ENCODE data around the gene TRIP6. TPM values are rescaled to one million over a fixed set of nuclear protein-coding genes. Genes with fewer than 3 reads are reported as not detected.

TRIP6 gene
- total RNA-seq, 1 donor from 2014 or later: 112 TPM

DNA sequence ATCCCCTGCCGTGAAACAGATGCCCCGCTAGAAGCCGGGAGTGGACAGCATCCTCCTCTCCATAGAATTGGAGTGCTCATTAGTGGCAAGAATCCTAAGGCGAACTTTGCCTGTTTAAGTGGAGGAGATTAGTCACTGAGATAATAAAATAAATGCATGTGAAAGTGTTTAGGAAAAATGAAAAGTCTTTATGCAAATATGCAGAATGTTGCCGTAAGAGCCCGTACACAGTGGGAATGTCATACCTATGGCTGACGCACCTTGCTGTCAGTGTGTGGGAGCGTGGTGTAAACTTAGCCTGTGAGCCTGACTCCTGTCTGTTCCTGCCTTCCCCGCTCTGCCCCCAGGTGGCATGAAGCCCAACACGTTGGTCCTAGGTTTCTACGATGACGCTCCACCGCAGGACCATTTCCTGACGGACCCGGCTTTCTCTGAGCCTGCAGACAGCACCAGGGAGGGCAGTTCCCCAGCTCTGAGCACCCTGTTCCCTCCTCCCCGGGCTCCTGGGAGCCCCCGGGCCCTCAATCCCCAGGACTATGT is 1.7 kb upstream of the TRIP6 start:
- peak overlapping the region; percentile 75 for H3K4me3 ChIP-seq (ENCODE audit: low read depth, low read length)
- no peak for DNase-seq (ENCODE audit: low read depth)
- TF ChIP-seq, protein P1, sequence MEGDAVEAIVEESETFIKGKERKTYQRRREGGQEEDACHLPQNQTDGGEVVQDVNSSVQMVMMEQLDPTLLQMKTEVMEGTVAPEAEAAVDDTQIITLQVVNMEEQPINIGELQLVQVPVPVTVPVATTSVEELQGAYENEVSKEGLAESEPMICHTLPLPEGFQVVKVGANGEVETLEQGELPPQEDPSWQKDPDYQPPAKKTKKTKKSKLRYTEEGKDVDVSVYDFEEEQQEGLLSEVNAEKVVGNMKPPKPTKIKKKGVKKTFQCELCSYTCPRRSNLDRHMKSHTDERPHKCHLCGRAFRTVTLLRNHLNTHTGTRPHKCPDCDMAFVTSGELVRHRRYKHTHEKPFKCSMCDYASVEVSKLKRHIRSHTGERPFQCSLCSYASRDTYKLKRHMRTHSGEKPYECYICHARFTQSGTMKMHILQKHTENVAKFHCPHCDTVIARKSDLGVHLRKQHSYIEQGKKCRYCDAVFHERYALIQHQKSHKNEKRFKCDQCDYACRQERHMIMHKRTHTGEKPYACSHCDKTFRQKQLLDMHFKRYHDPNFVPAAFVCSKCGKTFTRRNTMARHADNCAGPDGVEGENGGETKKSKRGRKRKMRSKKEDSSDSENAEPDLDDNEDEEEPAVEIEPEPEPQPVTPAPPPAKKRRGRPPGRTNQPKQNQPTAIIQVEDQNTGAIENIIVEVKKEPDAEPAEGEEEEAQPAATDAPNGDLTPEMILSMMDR (conservative IDR thresholded peaks at IDR 0.05; ENCODE audit: low read depth, low read length): peak; percentile 1

DNA sequence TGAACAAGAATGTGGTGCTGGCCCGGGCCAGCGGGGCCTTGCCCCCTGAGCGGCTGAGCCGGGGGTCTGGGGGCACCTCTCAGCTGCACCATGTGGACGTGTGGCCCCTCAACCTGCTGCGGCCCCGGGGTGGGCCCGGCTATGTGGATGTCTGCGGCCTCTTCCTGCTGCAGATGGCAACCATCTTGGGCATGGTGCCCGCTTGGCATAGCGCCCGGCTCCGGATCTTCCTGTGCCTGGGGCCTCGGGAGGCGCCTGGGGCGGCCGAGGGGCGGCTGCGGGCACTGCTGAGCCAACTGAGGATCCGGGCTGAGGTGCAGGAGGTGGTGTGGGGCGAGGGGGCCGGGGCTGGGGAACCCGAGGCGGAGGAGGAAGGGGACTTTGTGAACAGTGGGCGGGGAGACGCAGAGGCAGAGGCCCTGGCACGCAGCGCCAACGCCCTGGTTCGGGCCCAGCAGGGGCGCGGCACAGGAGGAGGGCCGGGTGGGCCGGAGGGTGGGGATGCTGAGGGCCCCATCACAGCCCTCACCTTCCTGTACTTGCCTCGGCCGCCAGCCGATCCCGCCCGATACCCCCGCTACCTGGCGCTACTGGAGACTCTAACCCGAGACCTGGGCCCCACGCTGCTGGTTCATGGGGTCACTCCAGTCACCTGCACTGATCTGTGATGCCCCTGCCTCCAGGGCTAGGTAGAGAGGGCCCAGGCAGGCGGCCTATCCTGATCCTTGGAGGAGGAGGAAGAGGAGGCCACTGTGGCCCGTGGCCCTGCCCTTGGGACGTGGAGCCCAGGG is 1.1 kb upstream of the TRIP6 start:
- peak overlapping the region; percentile 75 for H3K4me3 ChIP-seq (ENCODE audit: low read depth, low read length)
- DNase-seq (ENCODE audit: low read depth): no peak
- TF ChIP-seq, protein P1 (conservative IDR thresholded peaks at IDR 0.05; ENCODE audit: low read depth, low read length): no peak

DNA sequence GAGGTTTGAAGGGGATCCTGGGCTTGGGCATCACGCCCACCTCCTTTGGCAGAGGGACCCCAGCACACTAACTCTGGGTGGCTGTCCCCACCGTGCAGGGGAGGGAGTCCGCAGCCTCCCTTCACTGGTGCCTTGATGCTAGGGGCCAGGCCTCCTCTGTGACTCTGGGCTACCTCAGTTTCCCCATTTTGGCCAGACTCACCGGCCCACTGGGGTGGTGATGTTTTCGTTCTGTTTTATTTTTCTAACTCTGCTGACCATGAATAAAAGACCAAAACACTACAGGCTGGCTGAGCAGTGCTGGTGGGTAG is 503 bp upstream of the TRIP6 start:
- DNase-seq (ENCODE audit: low read depth): no peak
- TF ChIP-seq, protein P1 (conservative IDR thresholded peaks at IDR 0.05; ENCODE audit: low read depth, low read length): no peak
- H3K4me3 ChIP-seq (ENCODE audit: low read depth, low read length): peak overlapping the region; percentile 75

DNA sequence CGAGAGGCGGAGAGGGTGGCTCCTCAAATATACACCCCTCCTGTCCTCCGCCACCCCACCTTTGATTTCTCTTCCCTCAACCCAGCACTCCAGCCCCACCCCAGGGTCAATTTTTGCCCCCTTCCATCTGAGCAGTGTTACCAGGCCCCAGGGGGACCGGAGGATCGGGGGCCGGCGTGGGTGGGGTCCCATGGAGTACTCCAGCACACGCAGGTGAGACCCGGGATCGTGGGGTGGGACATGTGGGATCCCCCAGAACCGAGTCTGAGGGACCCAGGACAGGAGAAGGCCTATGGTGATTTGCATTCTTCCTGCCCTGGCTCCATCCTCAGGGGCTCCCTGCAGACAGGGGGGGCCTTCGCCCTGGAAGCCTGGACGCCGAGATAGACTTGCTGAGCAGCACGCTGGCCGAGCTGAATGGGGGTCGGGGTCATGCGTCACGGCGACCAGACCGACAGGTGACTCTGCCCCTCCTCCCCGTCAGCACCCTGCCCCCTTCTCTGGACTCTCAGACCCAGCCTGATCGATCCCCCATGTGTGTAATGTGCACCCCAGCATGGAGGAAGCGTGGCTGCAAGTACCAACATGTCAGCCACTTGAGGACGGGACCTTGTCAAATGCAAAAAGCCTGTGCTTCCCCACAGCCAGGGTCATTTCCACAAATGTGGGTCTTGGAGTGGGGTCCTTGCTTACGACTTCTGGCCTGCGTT is 744 bp downstream of the TRIP6 start:
- TF ChIP-seq, protein P1 (conservative IDR thresholded peaks at IDR 0.05; ENCODE audit: low read depth, low read length): no peak
- no peak for DNase-seq (ENCODE audit: low read depth)

DNA sequence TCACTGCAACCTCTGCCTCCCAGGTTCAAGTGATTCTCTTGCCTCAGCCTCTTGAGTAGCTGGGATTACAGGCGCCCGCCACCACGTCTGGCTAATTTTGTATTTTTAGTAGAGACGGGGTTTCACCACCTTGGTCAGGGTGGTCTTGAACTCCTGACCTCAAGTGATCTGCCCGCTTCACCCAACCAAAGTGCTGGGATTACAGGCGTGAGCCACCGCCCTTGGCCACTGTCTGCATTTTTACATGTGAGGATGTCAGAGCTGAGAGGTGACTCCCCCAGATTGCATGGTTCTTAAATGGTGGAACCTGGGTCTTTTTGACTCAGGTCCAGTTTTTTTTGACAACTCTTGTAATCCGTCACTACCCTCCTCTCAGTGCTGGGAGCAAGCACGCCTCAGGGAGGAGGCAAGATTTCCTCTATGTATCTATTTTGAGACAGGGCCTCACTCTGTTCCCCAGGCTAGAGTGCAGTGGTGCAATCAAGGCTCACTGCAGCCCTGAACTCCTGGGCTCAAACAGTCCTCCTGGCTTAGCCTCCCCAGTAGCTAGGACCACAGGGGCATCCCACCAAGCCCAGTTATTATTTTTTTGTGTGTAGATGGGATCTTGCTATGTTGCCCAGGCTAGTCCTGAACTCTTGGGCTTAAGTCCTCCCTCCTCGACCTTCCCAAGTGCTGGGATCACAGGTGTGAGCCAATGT is 6.6 kb downstream of the TRIP6 start:
- TF ChIP-seq, protein P1 (conservative IDR thresholded peaks at IDR 0.05; ENCODE audit: low read depth, low read length): no peak
- no peak for DNase-seq (ENCODE audit: low read depth)
- peak overlapping the region; percentile 75 for H3K4me3 ChIP-seq (ENCODE audit: low read depth, low read length)

More for the DNA sequence above, 744 bp downstream of the TRIP6 start:
- H3K4me3 ChIP-seq (ENCODE audit: low read depth, low read length): peak overlapping the region; percentile 75

DNA sequence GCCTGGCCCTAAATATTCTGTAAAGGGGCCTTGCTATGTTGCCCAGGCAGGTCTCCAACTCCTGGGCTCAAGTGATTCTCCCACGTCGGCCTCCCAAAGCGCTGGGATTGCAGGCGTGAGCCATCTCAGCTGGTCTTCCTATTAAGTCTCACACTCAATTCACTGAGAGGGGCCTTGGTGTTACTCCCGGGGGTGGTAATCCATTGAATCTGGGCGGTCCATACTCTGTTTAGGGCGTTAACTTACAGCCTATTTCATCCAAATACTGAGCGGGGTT is 7.1 kb downstream of the TRIP6 start:
- peak overlapping the region; percentile 75 for H3K4me3 ChIP-seq (ENCODE audit: low read depth, low read length)
- DNase-seq (ENCODE audit: low read depth): no peak
- TF ChIP-seq, protein P1 (conservative IDR thresholded peaks at IDR 0.05; ENCODE audit: low read depth, low read length): no peak

Measured in epithelial cell of proximal tubule (primary cell).